GM19023 (cell line): ENCODE measurements around the gene THOC5.
"Not testable (repeated sequence)": the region's sequence is repeated elsewhere in the genome, so short reads cannot be mapped to it uniquely, and the experiment has no call there.

Source experiments
- ATAC-seq: cut with Tn5 transposase; IDR thresholded peaks from one replicate; pipeline ENCODE4 v1.9.1; 2021; ENCODE audit warnings: mild to moderate bottlenecking, moderate library complexity; ENCODE audit not compliant: unreplicated experiment

Gene THOC5

DNA sequence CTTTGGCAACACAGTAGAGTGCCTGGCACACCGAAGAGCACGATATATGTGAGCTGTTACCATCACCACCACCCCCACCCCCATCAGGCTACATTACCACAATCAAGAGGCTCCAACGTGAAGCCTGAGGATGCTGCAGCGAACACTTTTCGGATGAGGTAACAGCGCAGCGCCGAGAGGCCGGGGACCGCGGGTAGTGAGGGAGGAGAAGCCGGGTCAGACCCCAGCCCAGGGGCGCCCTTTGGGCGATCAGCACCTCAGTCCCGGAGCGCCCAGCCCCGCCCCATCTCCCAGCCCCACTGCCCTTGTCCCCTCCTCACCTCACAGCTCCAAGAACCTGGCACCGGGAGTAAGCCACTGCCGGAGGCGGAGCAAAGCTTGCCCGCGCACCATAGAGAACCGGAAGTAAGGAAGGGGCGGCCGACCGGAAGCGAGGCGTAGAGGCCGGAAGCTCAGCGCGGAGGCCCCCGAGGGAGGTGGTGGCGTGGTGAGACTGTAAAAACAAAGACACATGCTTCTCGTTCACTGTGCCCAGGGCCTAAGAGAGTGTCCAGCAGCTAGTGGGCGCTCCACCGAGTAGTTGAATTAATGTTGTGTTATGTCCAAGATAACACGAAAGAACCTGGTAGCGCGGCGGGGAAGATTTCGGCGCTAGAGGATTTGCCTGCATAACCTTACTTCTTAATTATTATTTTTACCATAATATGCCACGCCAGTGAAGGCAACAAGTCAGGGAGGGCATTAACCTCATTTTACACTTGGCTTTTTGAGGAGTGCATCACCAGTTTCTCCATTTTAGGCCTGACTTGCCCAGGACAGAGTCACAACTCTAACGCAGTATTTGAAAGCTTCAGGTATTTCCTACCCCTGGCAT lies at the start of gene THOC5:
TSS of gene THOC5 (minus strand) at position 407 of the 874 bp plus-strand sequence. CDS start 4,610 bp downstream, outside the sequence.
- ATAC-seq, result peak; percentile 96

DNA sequence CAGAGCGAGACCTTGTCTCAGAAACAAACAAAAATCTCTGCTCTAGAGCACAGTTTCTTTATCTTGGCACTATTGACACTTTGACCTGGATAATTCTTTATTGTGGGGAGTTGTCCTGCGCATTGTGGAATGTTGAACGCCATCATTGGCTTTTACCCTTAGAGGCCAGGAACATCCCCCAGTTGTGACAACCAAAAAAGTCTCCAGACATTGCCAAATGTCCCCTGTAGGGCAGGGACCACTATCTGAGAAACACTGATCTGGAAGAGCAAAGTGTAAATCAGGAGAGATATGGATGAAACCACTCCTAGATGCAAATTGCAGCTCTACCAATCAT lies 45.1 kb upstream of the THOC5 start:
- ATAC-seq, result no peak

DNA sequence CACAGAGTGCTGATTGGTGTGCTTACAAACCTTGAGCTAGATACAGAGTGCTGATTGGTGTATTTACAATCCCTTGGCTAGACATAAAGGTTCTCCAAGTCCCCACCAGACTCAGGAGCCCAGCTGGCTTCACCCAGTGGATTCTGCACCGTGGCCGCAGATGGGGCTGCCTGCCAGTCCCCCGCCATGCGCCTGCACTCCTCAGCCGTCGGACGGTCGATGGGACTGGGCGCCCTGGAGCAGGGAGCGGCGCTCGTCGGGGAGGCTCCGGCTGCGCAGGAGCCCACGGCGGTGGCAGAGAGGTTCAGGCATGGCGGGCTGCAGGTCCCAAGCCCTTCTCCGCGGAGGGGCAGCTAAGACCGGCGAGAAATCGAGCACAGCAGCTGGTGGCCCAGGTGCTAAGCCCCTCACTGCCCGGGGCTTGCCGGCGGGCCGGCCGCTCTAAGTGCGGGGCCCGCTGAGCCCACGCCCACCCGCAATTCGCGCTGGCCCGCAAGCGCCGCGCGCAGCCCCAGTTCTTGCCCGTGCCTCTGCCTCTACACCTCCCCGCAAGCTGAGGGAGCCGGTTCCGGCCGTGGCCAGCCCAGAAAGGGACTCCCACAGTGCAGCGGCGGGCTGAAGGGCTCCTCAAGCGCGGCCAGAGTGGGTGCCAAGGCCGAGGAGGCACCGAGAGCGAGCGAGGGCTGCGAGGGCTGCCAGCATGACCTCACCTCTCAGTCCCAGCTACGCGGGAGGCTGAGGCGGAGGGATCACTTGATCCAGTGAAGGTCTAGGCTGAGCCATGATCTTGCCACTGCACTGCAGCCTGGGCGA lies 44.5 kb upstream of the THOC5 start:
- not testable (repeated sequence) for ATAC-seq

GRCh38 chr22:29596408-29596807 lies 42.9 kb upstream of the THOC5 start:
- no peak for ATAC-seq

DNA sequence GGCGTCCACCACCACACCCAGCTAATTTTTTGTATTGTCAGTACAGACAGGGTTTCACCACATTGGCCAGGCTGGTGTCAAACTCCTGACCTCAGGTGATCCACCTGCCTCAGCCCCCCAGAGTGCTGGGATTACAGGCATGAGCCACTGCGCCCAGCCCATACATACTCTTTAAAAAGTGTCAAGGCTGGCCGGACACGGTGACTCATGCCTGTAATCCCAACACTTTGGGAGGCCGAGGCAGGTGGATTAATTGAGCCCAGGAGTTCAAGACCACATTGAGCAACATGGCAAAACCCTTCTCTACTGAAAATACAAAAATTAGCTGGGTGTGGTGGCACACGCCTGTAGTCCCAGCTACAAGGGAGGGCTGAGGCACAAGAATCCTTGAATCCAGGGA lies 40.9 kb upstream of the THOC5 start:
- ATAC-seq, result not testable (repeated sequence)

DNA sequence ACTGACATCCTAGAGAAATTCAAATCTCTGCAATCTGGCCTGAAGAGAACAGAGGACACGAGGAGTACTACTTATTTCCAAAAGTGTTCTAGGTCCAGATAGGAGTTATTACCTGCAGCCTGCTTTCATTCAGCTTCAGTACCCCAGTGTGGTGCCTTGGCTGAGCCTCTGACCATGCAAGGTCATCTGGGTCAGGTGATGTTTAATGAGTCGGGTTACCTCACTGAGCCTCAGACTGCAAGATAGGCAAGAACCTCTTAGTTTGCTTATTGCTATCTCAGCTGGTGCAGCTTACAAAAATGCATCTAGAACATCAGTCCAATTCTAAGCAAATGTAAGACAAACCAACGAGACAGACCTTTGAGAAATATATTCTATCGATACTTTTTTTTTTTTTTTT lies 40.4 kb upstream of the THOC5 start:
- no peak for ATAC-seq

DNA sequence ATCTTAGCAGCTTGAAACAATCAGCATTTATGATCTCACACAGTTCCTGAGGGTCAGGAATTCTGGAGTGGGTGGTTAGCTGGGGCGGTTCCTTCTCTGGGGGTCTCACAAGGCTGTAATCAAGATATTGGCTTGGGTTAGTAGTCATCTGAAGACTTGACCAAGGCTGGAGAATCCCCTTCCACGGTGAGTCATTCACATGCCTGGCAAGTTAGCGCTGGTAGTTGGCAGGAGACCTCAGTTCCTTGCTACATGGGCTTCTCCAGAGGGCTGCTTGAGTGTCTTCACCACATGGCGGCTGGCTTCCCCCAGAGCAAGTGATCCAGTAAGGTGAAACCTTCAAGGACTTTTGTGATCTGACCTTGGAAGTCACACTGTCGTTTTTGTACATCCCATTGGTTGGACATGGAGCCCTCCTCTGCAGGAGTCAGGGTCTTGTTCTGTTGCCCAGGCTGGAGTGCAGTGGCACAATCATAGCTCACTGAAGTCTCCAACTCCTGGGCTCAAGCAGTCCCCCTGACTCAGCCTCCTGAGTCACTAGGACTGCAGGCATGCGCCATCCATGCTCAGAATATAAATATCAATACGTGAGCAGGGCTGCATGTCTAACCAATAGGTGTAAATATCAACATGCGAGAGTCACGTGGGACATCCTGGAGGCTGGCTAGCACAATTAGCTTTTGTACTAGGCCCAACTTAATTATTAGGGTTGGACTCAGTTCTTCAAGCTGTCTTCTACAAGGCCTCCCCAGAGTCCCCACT lies 34.6 kb upstream of the THOC5 start:
- no peak for ATAC-seq

DNA sequence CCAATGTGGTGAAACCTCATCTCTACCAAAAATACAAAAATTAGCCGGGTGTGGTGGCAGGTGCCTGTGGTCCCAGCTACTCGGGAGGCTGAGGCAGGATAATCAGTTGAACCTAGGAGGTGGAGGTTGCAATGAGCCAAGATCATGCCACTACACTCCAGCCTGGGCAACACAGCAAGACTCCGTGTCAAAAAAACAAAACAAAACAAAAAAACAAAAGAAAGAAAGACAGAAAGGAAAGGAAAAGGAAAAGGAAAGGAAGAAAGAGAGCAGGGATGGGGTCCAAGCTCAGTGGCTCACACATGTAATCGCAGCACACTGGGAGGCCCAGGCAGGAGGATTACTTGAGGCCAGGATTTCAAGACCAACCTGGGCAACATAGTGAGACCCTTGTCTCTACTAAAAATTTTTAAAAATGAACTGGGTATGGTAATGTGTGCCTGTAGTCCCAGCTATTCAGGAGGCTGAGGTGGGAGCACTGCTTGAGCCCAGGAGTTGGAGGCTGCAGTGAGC lies 32.7 kb upstream of the THOC5 start:
- ATAC-seq, result not testable (repeated sequence)

DNA sequence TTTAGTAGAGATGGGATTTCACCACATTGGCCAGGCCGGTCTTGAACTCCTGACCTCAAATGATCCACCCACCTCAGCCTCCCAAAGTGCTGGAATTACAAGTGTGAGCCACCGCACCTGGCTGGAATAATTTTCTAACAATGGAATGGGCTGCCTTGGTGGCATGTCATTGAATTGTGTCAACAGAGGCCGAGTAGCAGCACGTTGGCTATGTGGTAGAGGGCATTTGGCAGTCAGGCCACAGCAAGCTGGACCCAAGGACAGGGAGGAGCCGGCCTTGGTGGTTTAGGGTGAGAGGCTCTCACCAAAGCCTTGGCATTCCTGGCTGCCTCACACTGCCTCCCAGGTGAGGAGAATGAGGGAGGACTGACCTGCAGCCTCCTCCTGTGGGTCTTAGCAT lies 31.4 kb upstream of the THOC5 start:
- no peak for ATAC-seq

DNA sequence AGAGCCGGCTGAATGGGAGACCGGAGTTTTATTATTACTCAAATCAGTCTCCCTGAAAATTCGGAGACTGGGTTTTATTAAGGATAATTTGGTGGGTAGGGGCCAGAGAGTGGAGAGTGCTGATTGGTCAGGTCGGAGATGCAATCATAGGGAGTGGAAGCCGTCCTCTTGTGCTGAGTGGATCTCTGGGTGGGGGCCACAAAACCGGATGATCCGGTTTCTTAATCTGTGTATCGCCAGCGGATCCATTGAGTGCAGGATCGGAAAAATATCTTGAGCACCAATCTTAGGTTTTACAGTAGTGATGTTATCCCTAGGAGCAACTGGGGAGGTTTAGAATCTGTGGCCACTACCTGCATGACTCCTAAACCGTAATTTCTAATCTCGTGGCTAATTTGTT lies 28.2 kb upstream of the THOC5 start:
- no peak for ATAC-seq

DNA sequence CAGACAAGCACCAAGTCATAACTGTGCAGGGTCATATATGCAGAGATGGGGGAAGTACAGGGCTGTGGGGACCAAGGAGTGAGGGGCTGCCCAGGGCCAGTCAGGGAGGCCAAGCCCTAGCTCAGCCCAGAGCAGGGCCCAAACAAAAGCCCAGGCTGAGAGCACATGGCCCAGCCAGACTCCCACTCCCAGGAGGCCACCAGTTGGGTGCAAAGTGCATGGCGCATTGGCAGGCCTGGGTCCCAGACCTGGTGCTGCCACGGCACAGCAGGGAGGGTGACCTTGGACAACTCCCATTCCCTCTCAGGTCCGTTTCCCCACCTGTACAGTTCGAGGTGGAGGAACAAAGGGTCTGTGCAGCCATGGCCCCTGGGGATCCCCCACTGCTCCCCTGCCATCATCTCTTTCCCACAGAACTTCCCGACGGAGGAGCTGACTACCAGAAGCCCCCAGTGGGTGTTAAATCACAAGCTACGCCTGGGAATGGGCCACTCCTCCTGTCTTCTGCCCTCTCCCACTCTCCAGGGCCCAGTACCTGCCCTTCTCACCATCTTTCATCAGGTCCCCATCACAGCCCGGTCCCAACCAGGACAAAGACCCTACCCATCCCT lies 26.7 kb upstream of the THOC5 start:
- peak; percentile 10 for ATAC-seq

GRCh38 chr22:29578462-29579200 lies 25.1 kb upstream of the THOC5 start:
- ATAC-seq, result no peak

- no peak for ATAC-seq
These were observed 21.3 kb upstream of the THOC5 start for GRCh38 chr22:29574762-29575450.

- ATAC-seq, result no peak
These were observed 17.5 kb upstream of the THOC5 start for GRCh38 chr22:29570912-29571549.

GRCh38 chr22:29570456-29570855 lies 16.9 kb upstream of the THOC5 start:
- ATAC-seq, result no peak

GRCh38 chr22:29569011-29569678 lies 15.6 kb upstream of the THOC5 start:
- no peak for ATAC-seq

DNA sequence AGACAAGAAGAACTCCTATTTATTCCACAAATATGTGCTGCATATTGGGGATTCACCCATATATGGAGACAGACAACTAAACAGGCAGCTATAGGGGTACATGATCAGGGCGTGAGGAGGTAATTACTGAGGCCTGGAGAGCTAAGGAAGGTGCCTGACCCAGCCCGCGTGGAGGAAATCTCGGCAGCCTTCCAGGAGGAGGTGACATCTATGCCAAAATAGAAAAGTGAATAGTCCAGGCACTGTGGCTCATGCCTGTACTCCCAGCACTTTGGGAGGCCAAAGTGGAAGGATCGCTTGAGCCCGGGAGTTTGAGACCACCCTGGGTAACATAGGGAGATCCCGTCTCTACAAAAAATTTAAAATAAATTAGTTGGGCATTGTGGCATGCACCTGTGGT lies 13.8 kb upstream of the THOC5 start:
- no peak for ATAC-seq

DNA sequence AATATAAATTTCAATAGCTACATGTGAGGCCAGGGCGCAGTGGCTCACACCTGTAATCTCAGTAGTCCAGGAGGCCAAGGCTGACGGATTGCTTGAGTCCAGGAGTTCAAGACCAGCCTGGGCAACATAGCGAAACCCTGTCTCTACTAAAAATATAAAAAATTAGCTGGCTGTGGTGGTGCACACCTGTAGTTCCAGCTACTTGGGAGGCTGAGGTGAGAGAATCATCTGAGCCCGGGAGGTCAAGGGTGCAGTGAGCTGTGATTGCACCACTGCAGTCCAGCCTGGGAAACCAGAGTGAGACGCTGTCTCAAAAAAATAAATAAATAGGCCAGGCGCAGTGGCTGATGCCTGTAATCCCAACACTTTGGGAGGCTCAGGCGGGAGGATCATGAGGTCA lies 13.0 kb upstream of the THOC5 start:
- ATAC-seq, result not testable (repeated sequence)
